Choroid plexus epithelial cell (primary cell): ENCODE results near the gene COX7A2.

ENCODE experiments used
- DNase-seq: peaks from one replicate; pipeline ENCODE4 v3.0.0-alpha.2; 2010; ENCODE audit warnings: low read depth
- H3K4me3 ChIP-seq: 2 replicates; pipeline ENCODE4 v1.5.1; 2011; ENCODE audit warnings: low read depth, mild to moderate bottlenecking, control low read depth, low read length, moderate library complexity
- TF ChIP-seq, protein P1 (sequence below): conservative IDR thresholded peaks from 2 replicates; pipeline ENCODE4 v1.5.1; 2011; ENCODE audit warnings: low read depth, mild to moderate bottlenecking, control low read depth, inconsistent platforms, low read length, moderate library complexity

Gene COX7A2

DNA sequence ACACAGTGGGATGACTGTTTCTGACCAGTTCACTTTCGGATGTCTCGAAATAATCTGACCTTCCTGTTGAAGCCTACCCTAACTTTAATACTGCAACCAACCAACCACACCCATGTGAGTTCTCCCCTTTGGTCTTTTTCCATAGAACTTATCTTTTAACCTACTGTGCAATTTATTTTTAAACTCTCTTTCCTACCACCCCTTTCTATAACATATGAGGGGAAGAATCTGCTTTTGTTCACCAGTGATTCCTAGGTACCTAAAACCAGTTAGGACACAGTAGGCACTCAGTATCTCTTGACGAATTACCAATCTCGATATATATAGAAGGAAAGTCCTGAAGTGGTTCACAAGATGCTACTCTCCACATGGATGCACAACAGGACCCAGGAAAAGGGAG is 7.0 kb downstream of the COX7A2 start:
- TF ChIP-seq, protein P1, sequence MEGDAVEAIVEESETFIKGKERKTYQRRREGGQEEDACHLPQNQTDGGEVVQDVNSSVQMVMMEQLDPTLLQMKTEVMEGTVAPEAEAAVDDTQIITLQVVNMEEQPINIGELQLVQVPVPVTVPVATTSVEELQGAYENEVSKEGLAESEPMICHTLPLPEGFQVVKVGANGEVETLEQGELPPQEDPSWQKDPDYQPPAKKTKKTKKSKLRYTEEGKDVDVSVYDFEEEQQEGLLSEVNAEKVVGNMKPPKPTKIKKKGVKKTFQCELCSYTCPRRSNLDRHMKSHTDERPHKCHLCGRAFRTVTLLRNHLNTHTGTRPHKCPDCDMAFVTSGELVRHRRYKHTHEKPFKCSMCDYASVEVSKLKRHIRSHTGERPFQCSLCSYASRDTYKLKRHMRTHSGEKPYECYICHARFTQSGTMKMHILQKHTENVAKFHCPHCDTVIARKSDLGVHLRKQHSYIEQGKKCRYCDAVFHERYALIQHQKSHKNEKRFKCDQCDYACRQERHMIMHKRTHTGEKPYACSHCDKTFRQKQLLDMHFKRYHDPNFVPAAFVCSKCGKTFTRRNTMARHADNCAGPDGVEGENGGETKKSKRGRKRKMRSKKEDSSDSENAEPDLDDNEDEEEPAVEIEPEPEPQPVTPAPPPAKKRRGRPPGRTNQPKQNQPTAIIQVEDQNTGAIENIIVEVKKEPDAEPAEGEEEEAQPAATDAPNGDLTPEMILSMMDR, result no peak

DNA sequence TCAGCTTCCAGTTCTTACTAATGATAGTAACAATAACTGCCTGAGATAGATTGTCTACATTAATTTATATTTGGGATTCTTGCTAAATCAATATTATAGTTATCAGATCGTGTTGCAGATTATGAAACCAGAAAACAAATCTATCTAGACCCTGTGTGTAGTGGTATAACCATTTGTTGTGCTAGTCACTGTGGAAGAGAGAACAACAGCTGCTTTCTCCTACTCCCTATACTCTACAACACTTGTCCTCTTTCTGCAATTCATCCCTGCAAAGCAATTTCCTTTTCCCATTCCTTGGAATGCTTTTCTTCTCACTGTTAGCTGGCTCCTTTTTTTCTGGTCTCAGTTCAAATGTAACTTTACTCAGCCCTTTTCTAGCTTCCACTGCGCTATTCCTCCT is 8.3 kb downstream of the COX7A2 start:
- TF ChIP-seq, protein P1, result no peak
- DNase-seq, result no peak
- no peak overlapping the region for H3K4me3 ChIP-seq

More for the DNA sequence above, 7.0 kb downstream of the COX7A2 start:
- no peak for DNase-seq
- H3K4me3 ChIP-seq, result no peak overlapping the region

DNA sequence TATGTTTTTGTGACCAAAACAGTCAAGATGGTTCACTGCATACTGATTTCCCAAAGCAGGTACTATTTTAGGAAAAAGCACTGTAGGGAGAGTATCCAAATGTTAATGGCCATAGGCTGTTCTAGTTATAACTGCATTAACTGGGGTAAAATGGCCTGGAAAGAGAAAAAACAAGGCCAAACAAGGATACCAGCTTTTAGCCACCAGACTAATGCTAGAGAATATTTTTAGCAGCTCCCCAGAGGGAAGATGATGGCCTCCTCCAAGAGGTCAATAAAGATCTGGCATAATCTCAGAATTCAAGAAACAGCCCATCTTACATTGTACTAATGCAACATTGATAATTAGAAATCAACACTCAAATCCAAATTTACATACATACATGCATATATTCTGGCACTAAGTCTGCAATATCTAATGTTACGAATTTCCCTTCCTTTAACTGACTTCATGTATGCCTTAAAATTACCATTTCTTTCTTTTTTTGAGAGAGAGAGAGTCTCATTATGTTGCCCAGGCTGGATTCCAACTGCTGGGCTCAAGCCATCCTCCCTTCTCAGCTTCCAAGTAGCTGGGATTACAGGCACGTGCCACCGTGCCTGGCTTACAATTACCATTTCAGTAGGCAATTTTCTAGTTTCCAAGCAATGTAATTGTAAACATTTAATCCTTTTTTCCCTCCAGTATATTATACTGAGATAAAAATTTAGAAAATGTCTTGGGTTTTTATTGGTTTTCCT is 9.3 kb downstream of the COX7A2 start:
- no peak for DNase-seq
- TF ChIP-seq, protein P1, result no peak
- no peak overlapping the region for H3K4me3 ChIP-seq

DNA sequence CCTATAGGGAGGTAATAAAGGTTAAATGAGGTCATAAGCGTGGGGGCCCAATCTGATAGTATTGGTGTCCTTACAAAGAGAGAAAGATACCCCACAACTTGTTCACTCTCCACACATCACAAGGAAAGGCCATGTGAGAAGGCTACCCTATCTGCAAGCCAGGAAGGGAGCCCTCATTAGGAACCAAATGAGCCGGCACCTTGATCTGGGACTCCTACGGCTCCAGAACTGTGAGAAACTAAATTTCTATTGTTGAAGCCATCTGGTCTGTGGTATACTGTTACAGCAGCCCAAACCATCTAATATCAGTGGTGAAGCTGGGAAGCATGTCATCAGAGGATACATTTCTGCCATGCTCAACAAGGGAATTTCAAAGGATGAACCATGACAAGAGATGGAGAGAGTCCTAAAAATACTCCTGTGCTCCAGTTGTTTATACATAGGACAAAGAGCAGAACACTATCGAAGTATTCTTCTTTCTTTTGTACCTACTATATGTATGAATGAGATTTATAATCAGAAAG is 10.4 kb downstream of the COX7A2 start:
- H3K4me3 ChIP-seq, result no peak overlapping the region
- no peak for DNase-seq
- TF ChIP-seq, protein P1, result no peak

DNA sequence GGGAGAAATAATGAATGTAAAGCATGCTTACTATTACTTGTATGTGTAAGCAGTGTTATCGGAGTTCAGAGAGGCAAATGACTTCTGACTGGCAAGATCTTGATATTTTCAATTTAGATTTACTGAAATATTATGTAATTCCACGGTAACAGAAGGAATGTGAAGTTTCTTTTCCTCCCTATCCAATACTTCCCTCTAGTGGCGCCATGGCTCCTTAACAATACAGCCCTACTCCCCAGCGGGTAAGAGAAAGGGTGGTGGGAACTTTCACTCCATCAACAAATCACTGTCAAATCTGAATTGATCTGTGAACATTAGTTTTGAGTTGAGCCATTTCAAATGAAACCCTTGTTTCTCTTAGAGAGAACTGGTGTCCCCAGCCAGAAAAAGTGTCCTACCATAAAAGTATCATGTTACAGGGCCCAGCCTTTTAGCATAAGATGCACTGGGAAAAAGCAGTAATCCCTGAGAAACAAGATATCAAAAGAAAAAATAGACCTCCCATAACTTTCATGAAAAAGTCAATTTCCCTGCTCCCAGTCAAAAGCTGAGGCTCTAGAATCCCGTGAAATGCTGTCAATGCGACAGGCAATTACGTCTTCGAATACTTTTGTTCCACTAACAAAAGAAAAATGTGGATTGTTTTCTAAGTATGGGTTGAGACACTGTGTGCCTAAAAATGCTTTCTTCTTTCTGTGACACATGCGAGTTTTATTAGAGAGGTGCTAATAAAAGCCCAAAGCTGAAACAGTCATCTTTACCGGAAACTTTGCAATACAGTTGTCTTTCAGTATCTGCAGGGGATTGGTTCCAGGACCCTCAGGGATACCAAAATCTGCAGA is 12.9 kb downstream of the COX7A2 start:
- peak; percentile 82 for DNase-seq
- H3K4me3 ChIP-seq, result no peak overlapping the region
- TF ChIP-seq, protein P1, result peak; percentile 88

DNA sequence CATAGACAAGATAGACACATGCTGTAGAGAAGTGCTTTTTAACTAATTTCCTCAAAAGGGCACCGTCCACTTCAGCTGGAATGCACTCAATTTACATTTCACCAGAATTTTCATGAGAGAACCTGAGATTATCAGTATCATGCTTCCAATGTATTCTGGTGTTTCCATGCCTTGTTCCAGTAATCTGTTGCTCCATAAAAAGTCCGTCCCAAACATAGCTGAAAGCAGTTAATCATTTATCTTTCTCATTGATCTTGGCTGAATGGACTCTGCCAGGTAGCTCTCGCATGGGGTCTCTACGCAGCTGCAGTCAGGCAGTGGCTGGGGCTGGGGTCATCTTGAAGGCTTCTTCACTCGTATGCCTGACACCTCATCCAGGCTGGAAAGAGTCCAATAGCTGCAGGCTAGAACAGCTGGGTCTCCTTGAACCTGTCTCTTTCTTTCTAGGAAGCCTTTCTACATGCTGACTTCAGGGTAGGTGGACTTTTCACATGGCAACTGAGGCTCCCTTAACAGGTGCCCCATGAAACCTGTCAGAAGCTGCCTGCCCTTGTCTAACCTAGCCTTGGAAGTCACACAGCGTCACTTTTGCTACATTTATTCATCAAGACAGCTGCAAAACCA is 19.2 kb downstream of the COX7A2 start:
- TF ChIP-seq, protein P1, result no peak
- DNase-seq, result no peak
- no peak overlapping the region for H3K4me3 ChIP-seq
